Endodermal cell (in vitro differentiated cells): ENCODE measurements around the gene CCDC3. TPM values are rescaled to one million over a fixed set of nuclear protein-coding genes. Genes with fewer than 3 reads are reported as not detected.
A peak's percentile ranks its signal among the peaks of the same experiment; 100 is the strongest.

Experiments
- DNase-seq: peaks from one replicate; pipeline ENCODE4 v3.0.0-alpha.2; 2017
- H3K27ac ChIP-seq: 2 replicates; pipeline ENCODE4 v1.5.1; 2013; ENCODE audit warnings: mild to moderate bottlenecking, low read depth, low read length, moderate library complexity
- H3K27me3 ChIP-seq: 2 replicates; pipeline ENCODE4 v1.6.1; 2013; ENCODE audit warnings: mild to moderate bottlenecking, low read length, moderate library complexity; ENCODE audit not compliant: insufficient read depth, control insufficient read depth, poor library complexity, severe bottlenecking
- H3K36me3 ChIP-seq: 2 replicates; pipeline ENCODE4 v1.7.0; 2013; ENCODE audit warnings: mild to moderate bottlenecking, low read length, moderate library complexity; ENCODE audit not compliant: control insufficient read depth, insufficient read depth
- H3K4me1 ChIP-seq: one replicate; pipeline ENCODE4 v1.7.0; 2013; ENCODE audit warnings: low read length; ENCODE audit not compliant: control insufficient read depth, insufficient read depth
- H3K4me3 ChIP-seq: 2 replicates; pipeline ENCODE4 v1.5.1; 2013; ENCODE audit warnings: mild to moderate bottlenecking, low read length, moderate library complexity
- H3K9ac ChIP-seq: 2 replicates; pipeline ENCODE4 v1.6.1; 2013; ENCODE audit warnings: mild to moderate bottlenecking, low read length, moderate library complexity; ENCODE audit not compliant: poor library complexity, severe bottlenecking; ENCODE audit errors: extremely low read depth
- H3K9me3 ChIP-seq: 2 replicates; pipeline ENCODE4 v1.6.1; 2013; ENCODE audit warnings: mild to moderate bottlenecking, low read length, moderate library complexity; ENCODE audit not compliant: control insufficient read depth
- H3K27ac Mint-ChIP-seq: 2 replicates; pipeline ENCODE4 v1.8.0; 2020; ENCODE audit warnings: mixed read lengths
- H3K27me3 Mint-ChIP-seq: 2 replicates; pipeline ENCODE4 v1.8.0; 2021; ENCODE audit warnings: mild to moderate bottlenecking, mixed read lengths; ENCODE audit not compliant: insufficient read depth
- H3K36me3 Mint-ChIP-seq: 2 replicates; pipeline ENCODE4 v1.8.0; 2020; ENCODE audit warnings: low read depth, mixed read lengths
- H3K4me1 Mint-ChIP-seq: 2 replicates; pipeline ENCODE4 v1.8.0; 2020; ENCODE audit warnings: mixed read lengths
- H3K4me3 Mint-ChIP-seq: 2 replicates; pipeline ENCODE4 v1.8.0; 2020; ENCODE audit warnings: mild to moderate bottlenecking, moderate library complexity, mixed read lengths
- H3K9me3 Mint-ChIP-seq: 2 replicates; pipeline ENCODE4 v1.8.0; 2020; ENCODE audit warnings: mild to moderate bottlenecking, mixed read lengths
- CTCF ChIP-seq: fragments of 200-600 bp; sonication (generic); conservative IDR thresholded peaks from 2 replicates; pipeline ENCODE4 v1.5.0; 2021; ENCODE audit warnings: antibody characterized with exemption, mild to moderate bottlenecking
- WGBS, 2 experiments: methylation state at CpG; one replicate each; pipeline versions ENCODE4 v1.1.5 to v1.1.7; 2013; ENCODE audit warnings: missing lambda C conversion rate in 2 of 2, mixed read lengths in 1 of 2; ENCODE audit not compliant: insufficient coverage in 1 of 2, insufficient read length in 1 of 2; 5-methylcytosine and 5-hydroxymethylcytosine counted together
- total RNA-seq, 2 donors: library from RNA; stranded (reverse); fragmentation: NEBNext Ultra II Directional in 1 of 2; extraction: Animal tissue kit (Norgen Biotek cat#: 25700) in 1 of 2; gene quantifications; 2 replicates in 1 of 2; 3 replicates in 1 of 2; pipeline ENCODE4 v1.2.1, GENCODE V29; 2021

The CCDC3 gene
- total RNA-seq, 2 donors from 2014 or later = 4.6 to 12.3 TPM

DNA sequence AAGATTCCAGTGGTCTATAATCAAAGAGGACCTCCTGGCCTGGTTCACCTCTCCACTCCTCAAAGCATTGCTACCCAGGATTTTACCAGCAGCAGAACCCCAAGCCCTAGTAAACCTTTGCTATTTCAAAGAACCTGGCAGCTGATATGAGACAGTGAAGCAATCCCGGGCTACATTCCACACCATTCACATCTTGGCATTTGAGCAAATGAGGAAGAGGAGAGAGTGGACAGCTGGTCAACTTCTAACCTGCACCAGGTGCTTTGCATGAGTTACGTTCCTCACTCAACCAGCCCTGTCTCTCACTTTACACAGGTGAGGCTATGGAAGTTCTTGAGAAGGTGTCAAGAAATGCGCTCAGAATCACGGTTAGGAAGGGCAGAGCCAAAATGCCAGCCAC is 1.1 kb downstream of the CCDC3 start:
- no peaks in the 10 kb centered on the region for H3K4me1 ChIP-seq
- H3K9me3 Mint-ChIP-seq = no peaks in the 10 kb centered on the region

GRCh38 chr10:12999849-13000248 is 1.7 kb downstream of the CCDC3 start:
- peaks cover 36% of the 10 kb centered on the region for H3K27me3 Mint-ChIP-seq
- no peak overlapping the region for H3K4me3 ChIP-seq

More for the DNA sequence above, 1.1 kb downstream of the CCDC3 start:
- H3K4me1 Mint-ChIP-seq = peaks cover 7% of the 10 kb centered on the region
- Histone ChIP-seq H3K27me3 (peaks cover 45% of the 10 kb centered on the region), H3K36me3 (no peaks in the 10 kb centered on the region), H3K9ac (no peak overlapping the region), H3K4me3 (peak overlapping the region; percentile 39), H3K27ac (no peak overlapping the region), H3K9me3 (no peaks in the 10 kb centered on the region)
- H3K4me3 Mint-ChIP-seq = peak overlapping the region; percentile 64
- no peak overlapping the region for H3K27ac Mint-ChIP-seq
- DNase-seq = peak; percentile 47
- WGBS, 2 experiments = 85 to 93% methylated on average over 3 to 4 of the region's 4 CpGs
- H3K27me3 Mint-ChIP-seq = peaks cover 39% of the 10 kb centered on the region
- no peak for TF ChIP-seq CTCF
- H3K36me3 Mint-ChIP-seq = peaks cover 4% of the 10 kb centered on the region

GRCh38 chr10:12995425-12995861 is 6.1 kb downstream of the CCDC3 start:
- WGBS, 2 experiments = 64 to 89% methylated on average over 8 of the region's 8 CpGs

More at GRCh38 chr10:12999849-13000248, 1.7 kb downstream of the CCDC3 start:
- WGBS, 2 experiments = 93 to 100% methylated on average over 5 to 6 of the region's 6 CpGs
- H3K9ac ChIP-seq = no peak overlapping the region
- H3K36me3 Mint-ChIP-seq = peaks cover 4% of the 10 kb centered on the region
- H3K9me3 Mint-ChIP-seq = no peaks in the 10 kb centered on the region
- no peaks in the 10 kb centered on the region for H3K36me3 ChIP-seq
- H3K27me3 ChIP-seq = peaks cover 45% of the 10 kb centered on the region
- no peaks in the 10 kb centered on the region for H3K4me1 ChIP-seq
- H3K27ac ChIP-seq = no peak overlapping the region
- H3K9me3 ChIP-seq = no peaks in the 10 kb centered on the region
- no peak overlapping the region for H3K27ac Mint-ChIP-seq
- H3K4me3 Mint-ChIP-seq = no peak overlapping the region
- peaks cover 7% of the 10 kb centered on the region for H3K4me1 Mint-ChIP-seq
- no peak for TF ChIP-seq CTCF
- DNase-seq = no peak

More at GRCh38 chr10:12995425-12995861, 6.1 kb downstream of the CCDC3 start:
- TF ChIP-seq CTCF = no peak
- Mint-ChIP-seq H3K27ac (no peak overlapping the region), H3K36me3 (peaks cover 14% of the 10 kb centered on the region), H3K4me3 (no peak overlapping the region), H3K4me1 (peaks cover 3% of the 10 kb centered on the region), H3K27me3 (peaks cover 14% of the 10 kb centered on the region), H3K9me3 (no peaks in the 10 kb centered on the region)
- no peak overlapping the region for H3K27ac ChIP-seq
- H3K27me3 ChIP-seq = peaks cover 13% of the 10 kb centered on the region
- DNase-seq = no peak
- no peak overlapping the region for H3K4me3 ChIP-seq
- H3K36me3 ChIP-seq = no peaks in the 10 kb centered on the region
- H3K9ac ChIP-seq = no peak overlapping the region
- H3K4me1 ChIP-seq = no peaks in the 10 kb centered on the region
- no peaks in the 10 kb centered on the region for H3K9me3 ChIP-seq
